ENCODE measurements around the gene MRFAP1.

DNA sequence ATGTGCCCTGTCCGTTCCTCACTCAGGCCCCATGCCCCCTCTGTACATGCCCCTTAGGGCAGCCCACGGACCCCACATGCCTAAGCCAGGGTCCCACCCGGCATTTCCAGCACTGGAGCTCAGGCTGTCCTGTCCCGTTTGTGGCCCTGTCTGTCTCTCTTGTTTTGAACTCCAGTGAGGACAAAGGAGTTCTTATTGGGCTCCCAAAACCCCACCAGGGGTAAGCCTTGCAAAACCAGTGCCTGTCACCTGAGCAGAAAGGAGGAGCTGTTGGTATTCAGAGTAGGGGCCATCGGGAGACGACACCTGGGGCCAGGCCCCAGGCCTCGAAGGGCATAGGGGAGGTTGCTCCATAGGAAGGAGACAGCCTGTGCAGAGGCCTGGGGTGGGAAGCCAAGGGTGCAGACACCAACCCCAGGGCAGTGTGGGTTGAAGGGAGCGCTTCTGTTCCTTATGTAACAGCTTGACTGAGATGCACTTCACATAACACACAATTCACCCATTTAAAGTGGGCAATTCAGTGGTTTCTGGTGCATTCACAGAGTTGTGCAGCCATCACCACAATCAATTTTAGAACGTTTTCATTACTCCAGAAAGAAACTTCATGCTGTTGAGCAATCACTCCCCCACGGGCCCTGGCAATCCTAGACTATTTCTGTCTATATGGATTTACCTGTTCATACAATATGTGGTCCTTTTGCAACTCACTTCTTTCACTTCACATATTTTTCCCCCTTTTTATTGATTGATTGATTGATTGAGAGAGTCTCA is 33.8 kb upstream of the MRFAP1 start:
- TF ChIP-seq CTCF (IDR thresholded peaks at IDR 0.05) (no peak), POLR2A (IDR thresholded peaks at IDR 0.05) (no peak)
